GM06990 (cell line): ENCODE measurements around the gene HEXIM1.

Experiments
- DNase-seq: peaks from one replicate; pipeline ENCODE4 v3.0.0-alpha.2; 2011; ENCODE audit not compliant: insufficient read length; ENCODE audit errors: extremely low read depth
- H3K27me3 ChIP-seq: replicated peaks from 2 replicates; pipeline ENCODE4 v1.6.0; 2011; ENCODE audit warnings: low read length; ENCODE audit not compliant: control insufficient read depth, insufficient read depth
- H3K36me3 ChIP-seq: 2 replicates; pipeline ENCODE4 v1.5.1; 2011; ENCODE audit warnings: low read length; ENCODE audit not compliant: control insufficient read depth, insufficient read depth
- H3K4me3 ChIP-seq: replicated peaks from 2 replicates; pipeline ENCODE4 v1.5.1; 2011; ENCODE audit warnings: low read depth, mild to moderate bottlenecking, control low read depth, low read length
- CTCF ChIP-seq: IDR thresholded peaks from 2 replicates; pipeline ENCODE4 v1.5.1; 2011; ENCODE audit warnings: low read length, control low read depth, mild to moderate bottlenecking, inconsistent platforms; ENCODE audit not compliant: insufficient read depth, poor library complexity, severe bottlenecking

The HEXIM1 gene

DNA sequence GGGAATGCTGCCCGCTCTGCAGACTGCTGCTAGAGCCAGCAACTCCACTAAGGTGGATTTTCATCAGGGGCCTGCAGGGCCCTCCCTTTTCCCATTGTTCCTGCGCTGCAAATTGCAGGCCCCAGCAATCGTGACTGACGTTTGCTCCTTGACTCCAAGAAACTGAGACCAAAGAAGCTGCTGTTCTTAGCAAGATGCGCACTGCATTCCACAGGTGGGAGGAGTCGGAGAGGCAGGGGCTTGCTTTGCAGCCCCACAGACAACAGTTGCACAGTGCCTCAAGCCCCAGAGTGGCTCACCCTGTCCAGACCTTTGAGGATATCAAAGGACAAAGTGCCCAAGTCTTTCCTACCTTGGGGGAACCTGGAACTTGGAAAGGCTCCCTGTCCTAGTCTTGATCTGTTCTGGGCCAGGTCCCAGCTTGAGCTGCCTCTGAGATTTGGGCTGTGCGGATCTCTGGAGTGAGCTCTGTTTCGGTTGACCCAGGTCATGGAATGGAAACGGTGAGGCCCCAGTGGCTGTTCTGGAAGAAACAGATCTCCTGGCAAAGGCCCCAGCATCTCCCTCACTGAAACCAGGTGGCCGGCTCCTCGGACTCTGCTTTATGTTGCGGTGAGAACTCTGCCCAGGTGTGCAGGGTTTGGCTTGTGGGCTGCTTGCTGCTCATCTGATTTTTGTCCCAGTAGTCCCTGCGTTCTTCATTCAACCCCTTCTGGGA lies 40.8 kb upstream of the HEXIM1 start:
- DNase-seq, result no peak
- H3K36me3 ChIP-seq, result peaks cover 47% of the 10 kb centered on the region

DNA sequence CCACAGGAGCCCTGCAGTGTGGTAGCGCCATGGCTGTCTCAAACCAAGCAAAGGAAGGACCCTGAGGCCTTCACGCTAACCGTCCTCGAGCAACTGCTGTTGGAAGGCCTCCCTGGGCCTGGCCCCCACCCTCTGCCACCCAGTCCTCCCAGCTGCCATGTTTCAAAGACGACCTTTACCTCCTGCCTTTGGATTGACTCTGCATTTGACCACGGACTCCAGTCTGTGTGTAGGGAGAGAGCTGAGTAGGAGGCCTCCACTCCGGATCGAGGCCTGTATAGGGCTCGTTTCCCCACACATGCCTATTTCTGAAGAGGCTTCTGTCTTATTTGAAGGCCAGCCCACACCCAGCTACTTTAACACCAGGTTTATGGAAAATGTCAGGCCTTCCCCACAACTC lies 40.2 kb upstream of the HEXIM1 start:
- DNase-seq, result no peak
- peaks cover 42% of the 10 kb centered on the region for H3K36me3 ChIP-seq
- no peaks in the 10 kb centered on the region for H3K27me3 ChIP-seq
- TF ChIP-seq CTCF, result no peak
- no peak overlapping the region for H3K4me3 ChIP-seq

More for the DNA sequence above, 40.8 kb upstream of the HEXIM1 start:
- Histone ChIP-seq H3K27me3 (no peaks in the 10 kb centered on the region), H3K4me3 (no peak overlapping the region)
- TF ChIP-seq CTCF, result no peak

GRCh38 chr17:45108595-45109521 lies 39.4 kb upstream of the HEXIM1 start:
- DNase-seq, result no peak
- peaks cover 34% of the 10 kb centered on the region for H3K36me3 ChIP-seq

GRCh38 chr17:45110676-45111611 lies 37.3 kb upstream of the HEXIM1 start:
- peaks cover 22% of the 10 kb centered on the region for H3K36me3 ChIP-seq
- no peak for DNase-seq
- no peaks in the 10 kb centered on the region for H3K27me3 ChIP-seq
- no peak overlapping the region for H3K4me3 ChIP-seq
- no peak for TF ChIP-seq CTCF

More at GRCh38 chr17:45108595-45109521, 39.4 kb upstream of the HEXIM1 start:
- no peaks in the 10 kb centered on the region for H3K27me3 ChIP-seq
- no peak for TF ChIP-seq CTCF
- H3K4me3 ChIP-seq, result no peak overlapping the region

- H3K36me3 ChIP-seq, result peaks cover 13% of the 10 kb centered on the region
- no peak for DNase-seq
- no peak overlapping the region for H3K4me3 ChIP-seq
- TF ChIP-seq CTCF, result no peak
- no peaks in the 10 kb centered on the region for H3K27me3 ChIP-seq
Observed at GRCh38 chr17:45111850-45112249, 36.4 kb upstream of the HEXIM1 start.
